Right lobe of liver (tissue), 4 donors: ENCODE measurements around the gene BMP2K.

Experiments
- POLR2A ChIP-seq: fragments of 450-650 bp; IDR thresholded peaks from one replicate; pipeline ENCODE4 v1.6.1; 2017; ENCODE audit warnings: antibody characterized with exemption, mild to moderate bottlenecking
- TF ChIP-seq, protein P1 (sequence below), 4 donors: fragments of 200-600 bp in 3 of 4; fragments of 450-650 bp in 1 of 4; IDR thresholded peaks; one replicate each; pipeline versions ENCODE4 v1.5.1 to v1.8.0; 2016 to 2022; ENCODE audit warnings: antibody characterized with exemption in 4 of 4, mild to moderate bottlenecking in 2 of 4
- donor health status: DM: no; HTN: no; CAD: no.
- donor health status: DM: no; HTN: no; CAD: no.
- donor health status: DM: no; HTN: yes; CAD: no.

DNA sequence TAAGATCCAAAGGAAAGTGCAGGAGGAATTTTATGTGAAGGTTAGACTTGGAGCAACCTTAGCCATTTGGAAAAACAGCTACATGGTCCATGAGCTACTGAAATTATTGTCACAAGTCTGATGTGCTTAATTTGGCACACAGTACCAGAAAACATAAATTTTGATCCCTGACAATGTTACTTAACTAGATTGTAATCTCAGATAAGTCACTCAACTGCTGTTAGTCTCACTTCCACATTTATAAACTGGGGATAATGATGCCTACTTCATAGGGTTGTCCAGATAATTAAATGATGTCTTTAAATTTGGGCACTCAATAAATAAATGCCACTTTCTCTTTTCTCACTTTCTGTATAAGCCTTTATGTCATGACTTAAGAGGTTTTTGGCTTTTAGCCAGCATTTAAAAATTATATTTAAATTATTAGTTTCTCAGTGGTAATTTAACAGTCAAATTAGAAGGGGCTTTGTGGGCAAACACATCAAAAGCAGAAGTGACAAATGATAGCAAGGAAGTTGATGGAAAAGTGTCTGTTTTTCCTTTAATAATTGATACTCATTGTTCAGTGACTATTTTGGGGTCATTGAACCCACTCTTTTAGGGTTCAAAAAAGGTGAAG, 104.8 kb downstream of the BMP2K start:
- TF ChIP-seq, protein P1, sequence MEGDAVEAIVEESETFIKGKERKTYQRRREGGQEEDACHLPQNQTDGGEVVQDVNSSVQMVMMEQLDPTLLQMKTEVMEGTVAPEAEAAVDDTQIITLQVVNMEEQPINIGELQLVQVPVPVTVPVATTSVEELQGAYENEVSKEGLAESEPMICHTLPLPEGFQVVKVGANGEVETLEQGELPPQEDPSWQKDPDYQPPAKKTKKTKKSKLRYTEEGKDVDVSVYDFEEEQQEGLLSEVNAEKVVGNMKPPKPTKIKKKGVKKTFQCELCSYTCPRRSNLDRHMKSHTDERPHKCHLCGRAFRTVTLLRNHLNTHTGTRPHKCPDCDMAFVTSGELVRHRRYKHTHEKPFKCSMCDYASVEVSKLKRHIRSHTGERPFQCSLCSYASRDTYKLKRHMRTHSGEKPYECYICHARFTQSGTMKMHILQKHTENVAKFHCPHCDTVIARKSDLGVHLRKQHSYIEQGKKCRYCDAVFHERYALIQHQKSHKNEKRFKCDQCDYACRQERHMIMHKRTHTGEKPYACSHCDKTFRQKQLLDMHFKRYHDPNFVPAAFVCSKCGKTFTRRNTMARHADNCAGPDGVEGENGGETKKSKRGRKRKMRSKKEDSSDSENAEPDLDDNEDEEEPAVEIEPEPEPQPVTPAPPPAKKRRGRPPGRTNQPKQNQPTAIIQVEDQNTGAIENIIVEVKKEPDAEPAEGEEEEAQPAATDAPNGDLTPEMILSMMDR (IDR thresholded peaks at IDR 0.05): no peak
- TF ChIP-seq POLR2A: no peak
